Thyroid gland (tissue), 4 donors: Measurements from ENCODE around the gene ULK4. TPM values are rescaled to one million over a fixed set of nuclear protein-coding genes. Genes with fewer than 3 reads are reported as not detected.

Experiments used
- DNase-seq, 2 donors: peaks; one replicate each; pipeline ENCODE4 v3.0.0-alpha.2; 2019
- H3K27ac ChIP-seq, 3 donors: fragments of 200-600 bp; sonication (generic); 1 replicate in 2 of 3; 2 replicates in 1 of 3; pipeline ENCODE4 v1.5.1; 2016 to 2019; ENCODE audit warnings: mild to moderate bottlenecking in 1 of 3, moderate library complexity in 1 of 3
- H3K27me3 ChIP-seq: fragments of 200-600 bp; sonication (generic); one replicate; pipeline ENCODE4 v1.5.1; 2019
- H3K36me3 ChIP-seq, 2 donors: fragments of 200-600 bp; sonication (generic); one replicate each; pipeline ENCODE4 v1.5.1; 2016 to 2019
- H3K4me1 ChIP-seq, 2 donors: fragments of 200-600 bp; sonication (generic); one replicate each; pipeline ENCODE4 v1.5.1; 2017 to 2019
- H3K4me3 ChIP-seq, 3 donors: fragments of 200-600 bp; sonication (generic); replicated peaks in 1 of 3; 1 replicate in 2 of 3; 2 replicates in 1 of 3; pipeline ENCODE4 v1.5.1; 2016; ENCODE audit warnings: mild to moderate bottlenecking in 1 of 3
- H3K9me3 ChIP-seq: fragments of 200-600 bp; sonication (generic); one replicate; pipeline ENCODE4 v1.5.1; 2017
- CTCF ChIP-seq, 6 experiments: fragments of 200-600 bp in 3 of 6; fragments of 450-650 bp in 3 of 6; sonication (generic) in 3 of 6; IDR thresholded peaks; one replicate each; pipeline ENCODE4 v1.5.1; 2016 to 2019; ENCODE audit warnings: antibody characterized with exemption in 6 of 6, mild to moderate bottlenecking in 2 of 6, inconsistent platforms in 1 of 6, moderate library complexity in 1 of 6
- POLR2A ChIP-seq, 2 donors: fragments of 450-650 bp; IDR thresholded peaks; one replicate each; pipeline ENCODE4 v1.6.1; 2017; ENCODE audit warnings: antibody characterized with exemption in 2 of 2, mild to moderate bottlenecking in 2 of 2, moderate library complexity in 1 of 2
- WGBS, 2 donors: methylation state at CpG; one replicate each; pipeline ENCODE4 v1.1.5; 2017; 5-methylcytosine and 5-hydroxymethylcytosine counted together
- intact Hi-C: fragments of 100-400 bp; cut with DNase I; formaldehyde crosslinking; loops from one replicate; pipeline ENCODE4 v1.15.1; 2023
- total RNA-seq, 4 donors: library from RNA; depleted of rRNA; stranded (reverse); fragments of >200 nt; gene quantifications; one replicate each; pipeline ENCODE4 v1.2.3, GENCODE V29; 2016

The ULK4 gene
- total RNA-seq, 4 donors from 2014 or later: 18.7 to 58.2 (median 43.3) TPM

- WGBS, 2 donors: 77 to 82% methylated on average over 6 of the region's 6 CpGs
- Histone ChIP-seq H3K27ac (no peak overlapping the region), H3K4me3 (no peak overlapping the region), H3K4me1 (no peaks in the 10 kb centered on the region), H3K36me3 (no peaks in the 10 kb centered on the region), H3K27me3 (no peaks in the 10 kb centered on the region), H3K9me3 (no peaks in the 10 kb centered on the region)
- no peak for TF ChIP-seq CTCF (IDR thresholded peaks at IDR 0.05)
- TF ChIP-seq POLR2A (IDR thresholded peaks at IDR 0.05): no peak
- intact Hi-C loops: no loop called here
- no peak for DNase-seq
These were observed 13.7 kb upstream of the ULK4 start for GRCh38 chr3:41975416-41976103.

GRCh38 chr3:41974223-41974622, 12.3 kb upstream of the ULK4 start:
- Histone ChIP-seq H3K9me3 (no peaks in the 10 kb centered on the region), H3K36me3 (no peaks in the 10 kb centered on the region), H3K4me3 (no peak overlapping the region), H3K27me3 (no peaks in the 10 kb centered on the region), H3K4me1 (no peaks in the 10 kb centered on the region), H3K27ac (no peak overlapping the region)
- TF ChIP-seq CTCF (IDR thresholded peaks at IDR 0.05): no peak
- no peak for DNase-seq
- intact Hi-C loops: no loop called here
- WGBS, 2 donors: 95 to 97% methylated on average over 2 of the region's 2 CpGs

DNA sequence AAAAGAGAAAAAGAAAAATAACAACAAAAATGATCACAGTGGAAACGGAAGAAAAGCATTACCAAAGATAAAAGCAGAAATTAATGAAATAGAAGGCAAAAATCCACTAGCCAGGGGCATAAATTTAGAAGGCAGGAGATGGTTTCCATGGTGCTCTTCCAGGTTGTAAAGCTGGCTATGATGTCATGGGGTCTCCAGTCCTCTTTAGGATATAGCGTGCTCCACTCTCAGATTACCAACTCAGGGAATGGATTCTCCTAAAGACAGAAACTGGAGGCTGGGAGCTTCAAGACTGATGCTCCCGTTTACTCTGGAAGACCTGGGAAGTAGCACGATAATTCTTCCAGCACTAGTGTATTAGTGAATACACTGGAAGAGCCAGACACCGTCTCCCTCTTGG, 10.9 kb upstream of the ULK4 start:
- DNase-seq: no peak
- intact Hi-C loops: no loop called here
- WGBS, 2 donors: 81 to 93% methylated on average over 5 of the region's 5 CpGs
- TF ChIP-seq POLR2A (IDR thresholded peaks at IDR 0.05) (no peak), CTCF (IDR thresholded peaks at IDR 0.05) (no peak)
- no peak overlapping the region for H3K4me3 ChIP-seq
- no peaks in the 10 kb centered on the region for H3K36me3 ChIP-seq
- no peaks in the 10 kb centered on the region for H3K4me1 ChIP-seq
- H3K9me3 ChIP-seq: no peaks in the 10 kb centered on the region
- H3K27me3 ChIP-seq: no peaks in the 10 kb centered on the region
- H3K27ac ChIP-seq: no peak overlapping the region

DNA sequence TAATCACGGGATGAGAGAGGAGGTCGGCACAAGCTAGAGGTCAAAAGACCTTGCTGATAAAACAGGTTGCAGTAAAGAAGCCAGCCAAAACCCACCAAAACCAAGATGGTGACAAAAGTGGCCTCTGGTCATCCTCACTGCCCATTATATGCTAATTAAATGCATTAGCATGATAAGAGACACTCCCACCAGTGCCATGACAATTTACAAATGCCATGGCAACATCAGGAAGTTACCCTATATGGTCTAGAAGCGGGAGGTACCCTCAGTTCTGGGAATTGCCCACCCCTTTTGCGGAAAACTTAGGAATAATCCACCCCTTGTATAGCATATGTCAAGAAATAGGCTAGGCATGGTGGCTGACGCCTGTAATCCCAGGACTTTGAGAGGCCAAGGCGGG, 4.3 kb upstream of the ULK4 start:
- no peak for DNase-seq
- Histone ChIP-seq H3K27me3 (no peaks in the 10 kb centered on the region), H3K36me3 (no peaks in the 10 kb centered on the region), H3K9me3 (no peaks in the 10 kb centered on the region), H3K27ac (no peak overlapping the region), H3K4me3 (no peak overlapping the region), H3K4me1 (no peaks in the 10 kb centered on the region)
- WGBS, 2 donors: 92% methylated on average over 6 of the region's 6 CpGs
- TF ChIP-seq POLR2A (IDR thresholded peaks at IDR 0.05) (no peak), CTCF (IDR thresholded peaks at IDR 0.05) (no peak)
- intact Hi-C loops: loop anchor here (10.0 kb wide), 2 partner anchors 49 to 619 kb away; partner anchors contain the start of gene SEC22C

DNA sequence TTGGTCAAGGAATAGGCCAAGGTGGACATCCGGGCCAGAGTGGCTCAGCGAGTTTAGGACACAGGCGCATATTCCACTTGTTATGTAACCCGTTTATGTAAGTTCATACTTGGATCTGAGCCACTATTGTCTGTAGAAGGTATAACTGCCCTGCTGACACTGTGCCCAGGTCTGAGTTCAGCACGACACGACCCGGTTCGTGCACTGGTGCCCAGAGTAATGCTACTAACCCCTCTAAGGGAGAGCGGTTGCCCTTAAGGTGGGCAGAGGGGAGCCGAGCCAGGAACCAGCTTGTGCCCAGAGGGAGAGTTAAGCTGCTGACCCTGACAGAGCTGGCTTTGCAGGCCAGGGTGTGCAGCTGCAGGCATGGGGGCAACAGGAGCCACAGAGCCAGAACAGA, 1.9 kb upstream of the ULK4 start:
- 83 to 84% methylated on average over 10 of the region's 10 CpGs for WGBS, 2 donors
- DNase-seq: no peak
- TF ChIP-seq POLR2A (IDR thresholded peaks at IDR 0.05): no peak
- TF ChIP-seq CTCF (IDR thresholded peaks at IDR 0.05): no peak
- Histone ChIP-seq H3K27ac (no peak overlapping the region), H3K27me3 (no peaks in the 10 kb centered on the region), H3K4me1 (peaks cover 5 to 6% of the 10 kb centered on the region in 2 donors), H3K36me3 (no peaks in the 10 kb centered on the region), H3K9me3 (no peaks in the 10 kb centered on the region), H3K4me3 (no peak overlapping the region)
- intact Hi-C loops: loop anchor here (5.0 to 10.0 kb wide), 3 partner anchors 51 to 621 kb away; partner anchors contain the start of gene SEC22C
